Renal pelvis (tissue), 4 donors: ENCODE measurements around the gene GSTM4. TPM values are rescaled to one million over a fixed set of nuclear protein-coding genes. Genes with fewer than 3 reads are reported as not detected.
"Not testable (repeated sequence)": the region's sequence is repeated elsewhere in the genome, so short reads cannot be mapped to it uniquely, and the experiment has no call there.

Source experiments
- DNase-seq: peaks from one replicate; pipeline ENCODE4 v3.0.0-alpha.2; 2013
- polyA plus RNA-seq, 3 donors: library from polyadenylated mRNA; unstranded; fragments of 120-200 nt; gene quantifications; one replicate each; pipeline ENCODE4 v1.2.1, GENCODE V29; 2013; ENCODE audit not compliant: insufficient read length in 3 of 3

GSTM4 gene
- polyA plus RNA-seq, 3 donors: 57.9 to 60.4 (median 59.3) TPM

- DNase-seq: peak; percentile 84
Observed at GRCh38 chr1:109659997-109660690, 4.2 kb downstream of the GSTM4 start.

DNA sequence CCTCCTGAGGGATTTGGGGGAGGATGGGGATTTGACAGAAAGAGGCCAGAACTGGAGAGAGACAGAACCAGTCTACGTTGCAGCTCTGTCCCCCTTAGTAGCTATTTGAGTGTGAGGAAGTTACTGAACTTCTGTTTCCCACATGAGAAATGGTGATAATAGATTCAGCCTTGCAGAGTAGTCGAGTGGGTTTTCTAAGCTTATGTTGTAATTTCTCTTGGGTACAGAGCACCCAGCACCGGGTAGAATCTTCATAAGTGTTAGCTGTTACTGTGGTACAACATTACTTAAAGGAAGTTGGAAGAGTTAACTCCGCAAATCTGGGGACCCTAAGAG lies 4.8 kb downstream of the GSTM4 start:
- DNase-seq: not testable (repeated sequence)

DNA sequence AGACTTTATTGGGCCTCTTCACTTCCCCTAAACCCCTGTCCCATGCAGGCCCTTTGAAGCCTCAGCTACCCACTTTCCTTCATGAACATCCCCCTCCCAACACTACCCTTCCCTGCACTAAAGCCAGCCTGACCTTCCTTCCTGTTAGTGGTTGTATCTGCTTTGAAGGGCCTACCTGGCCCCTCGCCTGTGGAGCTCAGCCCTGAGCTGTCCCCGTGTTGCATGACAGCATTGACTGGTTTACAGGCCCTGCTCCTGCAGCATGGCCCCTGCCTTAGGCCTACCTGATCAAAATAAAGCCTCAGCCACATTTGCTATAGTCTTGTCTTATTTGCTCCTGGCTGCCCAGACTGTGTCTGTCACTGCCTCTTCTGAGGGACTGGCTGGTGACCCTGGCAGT lies 5.5 kb downstream of the GSTM4 start:
- DNase-seq: no peak

GRCh38 chr1:109664671-109665070 lies 8.8 kb downstream of the GSTM4 start:
- no peak for DNase-seq

DNA sequence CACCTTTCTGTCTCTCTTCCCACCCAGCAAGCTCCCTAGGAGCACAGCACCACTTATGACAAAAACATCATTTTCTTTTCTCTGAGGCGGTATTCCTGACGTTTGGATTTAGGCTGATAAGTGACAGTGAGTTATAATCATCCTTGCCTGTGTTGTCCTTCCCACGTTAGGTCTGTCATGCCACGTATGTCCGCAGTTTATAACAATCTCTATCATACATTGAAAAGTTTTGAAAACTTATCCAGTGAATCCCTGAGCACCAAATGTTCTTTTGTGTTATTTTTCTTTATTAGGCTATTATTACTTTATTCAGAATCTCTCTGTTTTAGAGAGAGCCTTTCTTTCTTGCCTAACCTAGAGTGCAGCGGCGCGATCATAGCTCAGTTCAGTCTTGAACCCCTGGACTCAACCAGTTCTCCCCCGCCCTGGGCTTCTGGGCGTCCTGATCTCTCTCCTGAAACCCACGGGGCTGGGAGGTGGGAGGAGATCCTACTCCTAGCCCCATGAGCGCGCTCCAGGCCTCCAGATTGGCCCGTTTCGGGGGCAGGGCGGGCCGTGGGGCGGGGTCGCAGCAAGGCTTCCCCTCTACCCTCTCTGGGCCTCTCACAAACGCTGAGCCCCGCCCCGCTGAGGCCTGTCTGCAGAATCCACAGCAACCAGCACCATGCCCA lies 11.7 kb downstream of the GSTM4 start, which contains the start of gene GSTM2:
GSTM2 (plus strand) TSS at position 606 of the 671 bp plus-strand sequence; CDS start at position 665, 59 bp downstream.
- peak; percentile 93 for DNase-seq

DNA sequence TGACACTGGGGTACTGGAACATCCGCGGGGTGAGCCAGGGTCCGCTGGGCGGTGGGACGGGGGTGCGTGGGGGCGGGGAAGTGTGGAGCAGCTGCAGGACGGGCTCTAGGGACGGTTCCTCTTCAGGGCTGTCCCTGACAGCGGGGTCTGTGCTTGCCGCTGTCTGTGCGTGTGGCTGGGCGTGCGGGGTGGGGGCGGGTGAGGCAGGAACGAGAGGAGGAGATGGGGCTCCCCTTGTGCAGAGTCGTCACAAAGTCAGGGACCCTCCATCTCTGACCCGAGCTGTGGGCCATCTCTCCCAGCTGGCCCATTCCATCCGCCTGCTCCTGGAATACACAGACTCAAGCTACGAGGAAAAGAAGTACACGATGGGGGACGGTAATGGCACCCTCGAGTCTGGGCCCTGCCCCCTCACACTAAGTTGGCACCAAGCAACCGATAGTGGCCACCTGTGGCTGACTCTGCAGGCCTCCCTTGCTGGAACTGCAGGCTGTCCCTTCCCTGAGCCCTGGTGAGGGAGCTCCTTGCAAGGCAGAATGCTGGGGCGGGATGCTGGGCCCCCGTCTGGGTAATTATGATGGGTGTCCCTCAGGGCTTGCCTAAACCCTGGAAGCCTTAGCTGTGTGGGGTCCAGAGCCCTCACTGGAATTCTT lies 12.3 kb downstream of the GSTM4 start:
- no peak for DNase-seq

- DNase-seq: no peak
Observed at GRCh38 chr1:109669246-109669948, 13.5 kb downstream of the GSTM4 start.

DNA sequence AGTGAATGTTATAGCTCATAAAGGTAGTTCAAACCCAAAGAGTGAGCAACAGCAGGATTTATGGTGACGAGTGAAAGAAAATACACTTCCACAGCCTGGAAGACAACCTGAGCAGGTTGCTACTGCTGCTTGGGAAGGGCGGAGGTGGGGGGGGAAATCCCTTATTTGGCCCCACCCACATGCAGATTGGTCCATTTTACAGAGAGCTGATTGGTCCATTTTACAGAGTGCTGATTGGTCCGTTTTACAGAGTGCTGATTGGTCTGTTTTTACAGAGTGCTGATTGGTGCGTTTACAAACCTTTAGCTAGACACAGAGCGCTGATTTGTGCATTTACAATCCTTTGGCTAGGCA lies 14.0 kb downstream of the GSTM4 start:
- DNase-seq: not testable (repeated sequence)

DNA sequence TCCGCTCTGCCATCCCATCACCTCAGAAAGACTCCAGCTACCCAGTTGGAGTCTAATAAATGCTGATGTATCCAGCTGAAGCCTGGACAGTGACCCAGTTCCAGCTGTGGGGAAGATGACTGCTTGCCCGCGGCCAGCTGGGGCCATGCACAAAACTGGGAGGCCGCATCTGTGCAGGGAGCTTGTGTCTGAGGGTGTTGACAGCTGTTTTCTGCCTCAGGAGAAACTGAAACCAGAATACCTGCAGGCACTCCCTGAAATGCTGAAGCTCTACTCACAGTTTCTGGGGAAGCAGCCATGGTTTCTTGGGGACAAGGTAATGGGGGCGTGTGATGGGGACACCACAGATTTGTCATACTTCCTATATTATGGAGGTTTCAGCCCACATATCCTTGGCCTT lies 15.2 kb downstream of the GSTM4 start:
- no peak for DNase-seq

- DNase-seq: not testable (repeated sequence)
Observed at GRCh38 chr1:109673861-109674260, 18.0 kb downstream of the GSTM4 start.

DNA sequence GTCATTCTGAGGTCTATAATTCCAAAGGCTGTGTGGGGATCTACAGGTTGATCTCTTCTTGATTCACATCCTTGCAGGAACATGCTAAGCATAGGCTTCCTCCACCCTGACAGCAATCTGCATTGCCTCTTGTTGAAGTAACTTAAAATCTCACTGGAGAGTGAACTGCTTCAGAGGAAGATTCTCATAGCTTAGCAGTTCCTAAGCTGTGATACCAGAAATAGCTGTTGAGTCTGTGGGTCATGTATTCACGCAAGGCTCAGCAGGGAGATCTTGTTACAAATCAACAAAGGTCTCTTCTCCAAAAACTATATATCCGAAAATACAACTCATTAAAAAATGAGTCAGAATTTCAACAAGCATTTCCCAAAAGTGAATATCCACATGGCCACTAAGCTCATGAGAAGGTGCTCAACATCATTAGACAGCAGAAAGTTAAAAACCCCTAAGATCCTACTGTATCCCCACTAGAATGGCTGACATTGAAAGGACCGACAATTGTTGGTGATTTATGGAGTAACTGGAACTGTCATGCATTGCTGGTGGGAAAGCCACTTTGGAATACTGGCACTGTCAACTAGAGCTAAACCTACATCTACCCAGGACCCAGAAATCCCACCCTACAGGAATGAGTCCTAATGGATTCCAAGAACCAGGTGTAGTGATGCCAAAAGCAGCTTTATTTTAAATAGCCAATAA lies 20.9 kb downstream of the GSTM4 start:
- DNase-seq: not testable (repeated sequence)

DNA sequence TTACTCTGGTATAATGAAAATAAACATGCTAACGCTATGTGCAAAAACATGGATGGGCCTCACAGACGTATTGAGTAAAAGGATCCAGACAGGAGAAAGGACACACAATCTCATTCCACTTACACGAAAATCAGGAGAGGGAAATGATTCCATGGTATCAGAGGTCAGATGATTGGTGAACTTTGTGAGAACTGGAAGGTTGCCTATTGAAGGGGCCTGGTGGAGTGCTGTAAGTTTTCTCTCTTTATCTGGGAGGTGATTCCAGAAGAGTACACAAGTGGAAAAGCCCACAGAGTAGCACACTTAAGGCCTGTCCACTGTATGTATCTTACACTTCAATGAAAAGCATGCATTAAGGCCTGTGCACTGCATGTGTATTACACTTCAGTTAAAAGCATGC lies 21.6 kb downstream of the GSTM4 start:
- DNase-seq: no peak

DNA sequence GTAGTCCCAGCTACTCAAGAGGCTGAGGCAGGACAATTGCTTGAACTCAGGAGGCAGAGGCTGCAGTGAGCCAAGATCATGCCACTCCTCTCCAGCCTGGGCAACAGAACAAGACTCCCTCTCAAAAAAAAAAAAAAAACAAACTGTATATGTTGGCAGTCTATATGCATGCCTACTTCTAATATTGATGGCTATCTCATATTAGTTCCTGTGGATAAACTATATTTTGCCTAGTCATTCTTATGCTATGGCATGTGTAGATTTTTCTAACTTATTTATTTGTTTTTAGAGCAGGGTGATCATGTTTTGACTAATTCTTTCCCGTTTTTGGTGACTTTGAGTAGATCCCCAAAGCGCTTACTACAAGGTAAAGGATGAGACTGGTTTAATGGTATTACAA lies 22.7 kb downstream of the GSTM4 start:
- DNase-seq: not testable (repeated sequence)

DNA sequence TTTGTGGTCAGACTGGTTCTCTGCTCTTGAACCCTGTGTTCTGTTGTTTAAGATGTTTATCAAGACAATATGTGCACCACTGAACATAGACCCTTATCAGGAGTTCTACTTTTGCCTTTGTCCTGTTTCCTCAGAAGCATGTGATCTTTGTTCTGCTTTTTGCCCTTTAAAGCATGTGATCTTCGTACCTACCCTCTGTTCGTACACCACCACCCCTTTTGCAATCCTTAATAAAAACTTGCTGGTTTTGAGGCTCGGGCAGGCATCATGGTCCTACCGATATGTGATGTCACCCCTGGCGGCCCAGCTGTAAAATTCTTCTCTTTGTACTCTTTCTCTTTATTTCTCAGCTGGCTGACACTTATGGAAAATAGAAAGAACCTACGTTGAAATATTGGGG lies 28.9 kb downstream of the GSTM4 start:
- DNase-seq: not testable (repeated sequence)

DNA sequence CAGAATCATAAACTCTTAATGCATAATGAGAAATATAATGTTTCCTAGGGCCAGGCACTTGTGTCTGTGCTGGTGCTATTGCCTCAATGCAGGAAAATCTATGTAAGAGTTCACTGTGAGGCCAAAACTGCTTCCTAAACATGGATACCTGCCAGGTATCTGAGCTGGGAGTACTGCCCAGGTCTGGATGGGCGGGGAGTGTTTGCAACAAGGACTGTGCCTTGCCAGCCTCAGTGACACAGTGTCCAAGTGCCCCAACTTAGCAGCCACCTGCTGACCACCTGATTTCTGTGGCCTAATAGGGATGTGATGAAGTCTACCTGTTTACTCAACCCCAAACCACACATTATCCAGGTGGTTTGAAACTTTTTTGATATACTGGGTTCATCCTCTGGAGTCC lies 29.5 kb downstream of the GSTM4 start:
- not testable (repeated sequence) for DNase-seq

- not testable (repeated sequence) for DNase-seq
Observed at GRCh38 chr1:109685890-109686289, 30.0 kb downstream of the GSTM4 start.

GRCh38 chr1:109687109-109687508 lies 31.2 kb downstream of the GSTM4 start:
- DNase-seq: not testable (repeated sequence)

GRCh38 chr1:109687641-109688499 lies 32.0 kb downstream of the GSTM4 start, which contains the start of gene GSTM1:
GSTM1 (plus strand) TSS chr1:109687817; CDS start chr1:109687874, 57 bp downstream.
- peak; percentile 79 for DNase-seq

DNA sequence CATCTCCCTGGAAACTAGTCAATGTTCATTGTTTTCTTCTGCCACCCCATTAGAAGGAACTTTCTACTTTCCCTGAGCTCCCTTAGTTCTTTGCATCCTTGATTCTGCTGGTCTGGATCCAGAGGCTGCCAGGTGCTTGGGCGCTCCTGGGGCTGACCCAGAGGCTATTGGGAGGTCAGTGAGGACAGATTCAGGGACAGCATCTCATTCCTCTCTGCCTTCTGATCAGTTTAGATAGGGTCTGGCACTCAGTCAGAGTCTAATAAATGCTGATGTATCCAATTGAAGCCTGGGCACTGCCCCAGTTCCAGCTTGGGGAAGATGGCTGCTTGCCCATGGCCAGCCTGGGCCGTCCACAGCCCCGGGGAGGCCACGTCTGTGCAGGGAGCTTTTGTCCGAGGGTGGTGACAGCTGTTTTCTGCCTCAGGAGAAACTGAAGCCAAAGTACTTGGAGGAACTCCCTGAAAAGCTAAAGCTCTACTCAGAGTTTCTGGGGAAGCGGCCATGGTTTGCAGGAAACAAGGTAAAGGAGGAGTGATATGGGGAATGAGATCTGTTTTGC lies 34.0 kb downstream of the GSTM4 start:
- DNase-seq: no peak

DNA sequence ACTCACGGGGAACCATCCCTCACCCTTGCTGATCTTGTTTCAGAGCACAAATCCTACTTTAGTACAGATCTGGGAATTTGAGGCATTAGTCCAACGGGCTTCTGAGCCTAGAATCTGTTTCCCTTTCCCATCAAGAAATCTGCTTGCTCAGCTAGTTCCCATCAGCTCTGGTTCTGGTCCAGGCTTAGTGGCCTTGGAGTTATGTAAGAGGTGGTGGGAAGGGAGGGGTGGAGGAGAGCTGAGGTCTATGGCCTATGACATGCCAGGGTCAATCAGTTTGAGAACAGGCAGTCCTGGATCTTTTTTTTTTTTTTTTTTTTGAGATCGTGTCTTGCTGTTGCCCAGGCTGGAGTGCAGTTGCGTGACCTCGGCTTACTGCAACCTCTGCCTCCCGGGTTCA lies 35.9 kb downstream of the GSTM4 start:
- DNase-seq: no peak
